Memory B cell (primary cell): ENCODE measurements around the gene VAV2.

Experiments used
- ATAC-seq: fragments of 150-1000 bp; cut with Tn5 transposase; 2 replicates; pipeline ENCODE4 v1.10.0; 2021; ENCODE audit warnings: low read depth, mild to moderate bottlenecking, moderate library complexity
- DNase-seq, 2 donors: peaks; one replicate each; pipeline ENCODE4 v3.0.0; 2022; ENCODE audit warnings: low spot score in 2 of 2
- H3K27ac Mint-ChIP-seq: one replicate; pipeline ENCODE4 v1.8.0; 2022; ENCODE audit warnings: mild to moderate bottlenecking, moderate library complexity, mixed read lengths
- H3K27me3 Mint-ChIP-seq: one replicate; pipeline ENCODE4 v1.8.0; 2022; ENCODE audit warnings: mixed read lengths
- H3K36me3 Mint-ChIP-seq: one replicate; pipeline ENCODE4 v1.8.0; 2022; ENCODE audit warnings: mild to moderate bottlenecking, mixed read lengths
- H3K4me1 Mint-ChIP-seq: one replicate; pipeline ENCODE4 v1.8.0; 2022; ENCODE audit warnings: mixed read lengths
- H3K4me3 Mint-ChIP-seq: one replicate; pipeline ENCODE4 v1.8.0; 2022; ENCODE audit warnings: mild to moderate bottlenecking, moderate library complexity, mixed read lengths
- H3K9me3 Mint-ChIP-seq: one replicate; pipeline ENCODE4 v1.8.0; 2022; ENCODE audit warnings: mixed read lengths

The VAV2 gene

GRCh38 chr9:134014946-134015345, 22.8 kb upstream of the VAV2 start:
- Mint-ChIP-seq H3K4me3 (no peak overlapping the region), H3K36me3 (no peaks in the 10 kb centered on the region)

GRCh38 chr9:134011401-134011800, 19.3 kb upstream of the VAV2 start:
- H3K27me3 Mint-ChIP-seq, result peaks cover 8% of the 10 kb centered on the region
- no peak overlapping the region for H3K27ac Mint-ChIP-seq
- peaks cover 3% of the 10 kb centered on the region for H3K4me1 Mint-ChIP-seq
- no peak overlapping the region for H3K4me3 Mint-ChIP-seq
- ATAC-seq (no peak), DNase-seq (no peak)
- no peaks in the 10 kb centered on the region for H3K9me3 Mint-ChIP-seq
- H3K36me3 Mint-ChIP-seq, result no peaks in the 10 kb centered on the region

More at GRCh38 chr9:134014946-134015345, 22.8 kb upstream of the VAV2 start:
- H3K27ac Mint-ChIP-seq, result no peak overlapping the region
- H3K4me1 Mint-ChIP-seq, result no peaks in the 10 kb centered on the region
- H3K27me3 Mint-ChIP-seq, result no peaks in the 10 kb centered on the region
- no peak for DNase-seq
- no peaks in the 10 kb centered on the region for H3K9me3 Mint-ChIP-seq
- ATAC-seq, result no peak

DNA sequence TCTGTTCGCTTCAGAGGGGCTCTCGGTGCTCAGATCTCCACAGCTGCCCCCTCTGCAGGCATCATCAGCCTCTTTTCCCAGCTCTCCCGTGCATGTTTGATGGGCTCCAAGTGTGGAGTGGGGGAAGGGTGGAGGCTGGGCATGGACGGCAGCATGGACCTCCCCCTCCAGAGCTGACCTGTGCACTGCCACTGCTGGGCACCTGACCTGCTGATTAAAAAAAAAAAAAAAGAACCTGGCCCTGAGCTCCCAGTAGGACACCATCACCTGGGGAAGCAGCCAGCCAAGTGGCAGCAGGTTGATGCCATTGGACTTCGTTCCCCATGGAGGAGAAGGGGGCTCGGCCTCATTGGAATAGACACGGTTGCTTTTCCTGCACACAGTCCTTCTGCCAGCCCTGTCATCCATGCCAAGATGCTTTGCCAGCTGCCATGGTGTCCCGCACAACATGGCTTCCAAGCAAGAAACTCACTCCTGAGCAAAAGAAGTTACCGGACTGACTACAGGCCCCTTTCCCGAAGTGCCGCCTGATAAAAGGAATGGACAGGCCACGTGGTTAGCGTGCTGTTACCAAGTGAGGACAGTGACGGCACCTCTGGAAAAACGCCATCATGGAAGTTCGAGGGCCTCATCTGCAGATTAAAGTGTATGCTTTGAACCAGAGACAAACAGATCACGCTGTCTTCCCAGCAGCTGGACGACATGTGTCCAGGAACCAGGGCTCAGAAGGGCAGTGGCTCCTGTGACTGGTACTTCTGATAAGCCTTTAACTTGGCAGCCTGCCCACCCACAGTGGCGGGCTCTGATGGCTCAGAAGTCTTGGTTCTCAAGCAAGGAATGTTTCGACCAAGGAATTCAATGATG, 18.4 kb upstream of the VAV2 start:
- ATAC-seq (no peak), DNase-seq (no peak)
- Mint-ChIP-seq H3K36me3 (no peaks in the 10 kb centered on the region), H3K9me3 (no peaks in the 10 kb centered on the region), H3K27me3 (peaks cover 8% of the 10 kb centered on the region), H3K27ac (no peak overlapping the region), H3K4me1 (peaks cover 3% of the 10 kb centered on the region), H3K4me3 (no peak overlapping the region)

DNA sequence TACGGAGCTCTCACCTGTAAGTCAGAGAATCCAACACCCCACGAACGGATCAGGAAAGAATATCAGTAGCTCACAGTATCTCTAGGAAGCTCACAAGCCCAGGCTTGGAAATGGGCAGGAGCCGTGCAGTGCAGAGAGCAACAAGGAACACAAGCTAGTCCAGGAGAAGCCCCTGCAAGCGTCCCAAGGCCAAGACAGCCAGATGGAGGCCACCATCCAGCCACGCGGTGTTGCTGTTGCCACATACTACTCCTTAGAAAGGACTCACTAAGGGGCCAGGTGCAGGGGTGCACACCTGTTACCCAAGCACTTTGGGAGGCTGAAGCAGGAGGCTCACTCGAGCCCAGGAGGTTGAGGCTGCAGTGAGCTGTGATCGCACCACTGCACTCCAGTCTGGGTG, 15.4 kb upstream of the VAV2 start:
- Mint-ChIP-seq H3K36me3 (no peaks in the 10 kb centered on the region), H3K4me1 (peaks cover 7% of the 10 kb centered on the region), H3K27ac (no peak overlapping the region), H3K9me3 (no peaks in the 10 kb centered on the region), H3K27me3 (peaks cover 13% of the 10 kb centered on the region), H3K4me3 (no peak overlapping the region)
- DNase-seq (no peak), ATAC-seq (no peak)

GRCh38 chr9:134007150-134007549, 15.0 kb upstream of the VAV2 start:
- Mint-ChIP-seq H3K27ac (no peak overlapping the region), H3K4me1 (peaks cover 7% of the 10 kb centered on the region), H3K27me3 (peaks cover 14% of the 10 kb centered on the region), H3K9me3 (no peaks in the 10 kb centered on the region), H3K4me3 (no peak overlapping the region), H3K36me3 (no peaks in the 10 kb centered on the region)
- no peak for DNase-seq
- no peak for ATAC-seq

DNA sequence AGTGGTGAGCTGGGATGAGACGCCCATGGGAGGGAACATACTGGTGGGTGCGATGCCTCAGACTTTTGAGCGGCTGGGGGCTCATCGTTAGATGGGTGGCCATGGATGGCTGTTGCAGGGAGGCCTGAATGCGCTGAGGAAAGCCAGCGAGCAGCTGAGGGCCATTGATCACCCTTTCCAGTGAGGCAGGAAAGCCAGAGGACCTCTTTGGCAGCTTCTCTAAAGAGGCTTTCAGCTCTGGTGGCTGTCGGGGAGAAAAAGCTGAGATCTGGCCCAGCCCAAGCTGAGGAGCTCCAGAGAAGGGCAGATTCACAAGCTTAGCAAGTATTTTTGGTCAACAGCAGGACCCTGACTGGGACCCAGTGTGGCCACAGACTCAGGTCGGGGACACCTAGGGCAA, 13.3 kb upstream of the VAV2 start:
- H3K4me3 Mint-ChIP-seq, result no peak overlapping the region
- no peaks in the 10 kb centered on the region for H3K9me3 Mint-ChIP-seq
- DNase-seq, result no peak
- peaks cover 14% of the 10 kb centered on the region for H3K27me3 Mint-ChIP-seq
- H3K36me3 Mint-ChIP-seq, result no peaks in the 10 kb centered on the region
- no peak for ATAC-seq
- peaks cover 10% of the 10 kb centered on the region for H3K4me1 Mint-ChIP-seq
- H3K27ac Mint-ChIP-seq, result no peak overlapping the region

- Mint-ChIP-seq H3K4me1 (peaks cover 13% of the 10 kb centered on the region), H3K27ac (no peak overlapping the region), H3K36me3 (no peaks in the 10 kb centered on the region), H3K4me3 (no peak overlapping the region), H3K27me3 (peaks cover 17% of the 10 kb centered on the region), H3K9me3 (no peaks in the 10 kb centered on the region)
- DNase-seq, result no peak
- ATAC-seq, result no peak
These were observed 12.8 kb upstream of the VAV2 start for GRCh38 chr9:134004881-134005280.

DNA sequence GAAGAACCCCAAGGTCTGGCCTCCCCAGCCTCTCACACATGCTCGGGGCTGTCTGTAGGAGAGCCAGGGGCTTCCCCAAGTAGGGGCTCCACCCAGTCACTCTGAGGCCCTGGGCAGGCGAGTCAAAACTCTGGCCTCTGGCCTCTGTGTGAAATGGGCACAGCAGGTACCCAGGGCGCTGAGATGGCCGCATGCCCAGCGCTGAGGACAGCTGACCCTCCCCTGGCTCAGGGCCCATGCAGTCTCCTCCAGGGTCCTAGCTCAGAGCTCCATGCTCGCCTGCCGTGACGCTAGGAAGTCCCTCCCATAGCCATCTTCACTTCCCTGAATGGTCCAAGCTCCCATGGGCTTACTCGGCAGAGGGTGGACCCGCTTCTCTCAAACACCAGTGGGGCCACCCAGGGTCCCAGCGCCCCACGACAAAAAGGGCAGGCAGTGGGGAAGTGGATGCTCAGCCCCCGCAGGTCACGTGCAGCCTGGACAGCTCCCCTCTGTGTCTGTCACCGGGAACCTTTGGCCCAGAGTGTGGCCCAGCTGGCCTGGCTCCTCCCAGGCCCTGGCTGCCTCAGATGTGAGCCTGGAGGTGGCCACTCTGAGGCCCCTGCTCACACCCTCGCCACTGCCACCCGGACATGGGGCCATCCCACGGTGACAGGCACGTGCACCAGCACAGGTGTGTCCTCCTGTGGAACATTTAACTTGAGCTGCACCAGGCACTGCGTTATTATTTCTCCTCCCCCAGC, 12.2 kb upstream of the VAV2 start:
- Mint-ChIP-seq H3K27ac (no peak overlapping the region), H3K27me3 (peaks cover 17% of the 10 kb centered on the region), H3K9me3 (no peaks in the 10 kb centered on the region), H3K4me1 (peaks cover 13% of the 10 kb centered on the region), H3K36me3 (no peaks in the 10 kb centered on the region), H3K4me3 (no peak overlapping the region)
- no peak for DNase-seq
- ATAC-seq, result no peak

DNA sequence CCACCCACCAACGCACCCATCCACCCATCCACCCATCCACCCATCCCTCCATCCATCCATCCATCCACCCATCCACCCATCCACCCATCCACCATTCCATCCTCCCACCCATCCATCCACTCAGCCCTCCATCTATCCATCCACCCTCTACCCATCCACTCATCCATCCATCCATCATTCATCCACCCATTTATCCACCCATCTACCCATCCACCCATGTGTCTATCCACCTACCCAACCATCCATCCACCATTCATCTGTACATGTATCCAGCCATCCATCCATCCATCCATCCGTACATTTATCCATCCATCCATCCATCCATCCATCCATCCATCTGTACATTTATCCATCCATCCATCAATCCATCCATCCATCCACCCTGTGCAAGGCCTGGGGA, 11.1 kb upstream of the VAV2 start:
- no peak overlapping the region for H3K4me3 Mint-ChIP-seq
- no peaks in the 10 kb centered on the region for H3K9me3 Mint-ChIP-seq

DNA sequence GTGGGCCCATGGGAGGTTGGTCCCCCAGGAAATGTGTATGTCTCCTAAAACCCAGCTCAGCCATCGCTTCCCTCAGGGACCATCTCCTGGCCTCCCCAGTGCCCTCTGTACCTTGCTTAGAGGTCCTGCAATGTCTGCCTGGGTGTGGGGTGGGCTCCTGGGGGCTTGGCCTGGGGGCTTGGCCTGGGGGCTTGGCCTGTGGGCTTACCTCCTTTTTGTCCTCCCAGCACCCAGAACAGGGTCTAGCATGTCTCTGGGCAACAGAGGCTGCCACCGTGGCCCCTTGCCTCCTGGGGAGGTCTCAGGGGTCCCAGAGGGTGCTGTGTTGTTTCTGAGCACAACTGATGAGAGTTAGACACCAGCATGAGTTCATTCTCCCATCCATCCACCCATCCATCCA, 10.7 kb upstream of the VAV2 start:
- ATAC-seq (no peak), DNase-seq (no peak)
- Mint-ChIP-seq H3K27me3 (peaks cover 23% of the 10 kb centered on the region), H3K27ac (no peak overlapping the region), H3K36me3 (no peaks in the 10 kb centered on the region), H3K4me3 (no peak overlapping the region), H3K4me1 (peaks cover 13% of the 10 kb centered on the region), H3K9me3 (no peaks in the 10 kb centered on the region)

More for the DNA sequence above, 11.1 kb upstream of the VAV2 start:
- Mint-ChIP-seq H3K36me3 (no peaks in the 10 kb centered on the region), H3K4me1 (peaks cover 13% of the 10 kb centered on the region), H3K27me3 (peaks cover 23% of the 10 kb centered on the region), H3K27ac (no peak overlapping the region)
- DNase-seq (no peak), ATAC-seq (no peak)

GRCh38 chr9:133999851-134000265, 7.7 kb upstream of the VAV2 start:
- Mint-ChIP-seq H3K27me3 (peaks cover 16% of the 10 kb centered on the region), H3K27ac (no peak overlapping the region), H3K9me3 (no peaks in the 10 kb centered on the region), H3K4me1 (peaks cover 9% of the 10 kb centered on the region), H3K4me3 (no peak overlapping the region), H3K36me3 (no peaks in the 10 kb centered on the region)
- no peak for DNase-seq
- ATAC-seq, result no peak

- Mint-ChIP-seq H3K9me3 (no peaks in the 10 kb centered on the region), H3K27ac (no peak overlapping the region), H3K36me3 (no peaks in the 10 kb centered on the region), H3K27me3 (peaks cover 16% of the 10 kb centered on the region), H3K4me1 (peaks cover 13% of the 10 kb centered on the region), H3K4me3 (no peak overlapping the region)
- ATAC-seq, result no peak
- no peak for DNase-seq
These were observed 6.9 kb upstream of the VAV2 start for GRCh38 chr9:133998915-133999595.

DNA sequence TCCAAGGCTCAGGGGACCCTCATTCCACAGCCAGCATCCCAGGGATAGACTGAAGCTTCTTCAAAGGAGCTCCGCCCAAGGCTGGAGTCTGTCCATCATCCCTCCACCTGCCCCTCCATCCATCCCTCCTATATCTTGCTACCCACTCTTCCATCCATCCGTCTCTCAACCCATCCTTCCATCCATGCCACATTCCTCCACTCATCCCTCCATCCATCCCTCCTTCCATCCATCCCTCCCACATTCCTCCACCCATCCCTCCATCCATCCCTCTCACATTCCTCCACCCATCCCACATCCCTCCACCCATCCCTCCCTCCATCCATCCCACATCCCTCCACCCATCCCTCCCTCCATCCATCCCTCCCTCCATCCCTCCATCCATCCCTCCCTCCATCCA, 5.5 kb upstream of the VAV2 start:
- DNase-seq, result no peak
- no peak overlapping the region for H3K4me3 Mint-ChIP-seq
- peaks cover 12% of the 10 kb centered on the region for H3K4me1 Mint-ChIP-seq
- ATAC-seq, result no peak
- no peak overlapping the region for H3K27ac Mint-ChIP-seq
- H3K27me3 Mint-ChIP-seq, result peaks cover 11% of the 10 kb centered on the region
- H3K36me3 Mint-ChIP-seq, result no peaks in the 10 kb centered on the region
- no peaks in the 10 kb centered on the region for H3K9me3 Mint-ChIP-seq
